COLO668 (cell line): ENCODE data around the gene OR2AT4.
"Not testable (repeated sequence)": the region's sequence is repeated elsewhere in the genome, so short reads cannot be mapped to it uniquely, and the experiment has no call there.

Experiments used
- DNase-seq: peaks from one replicate; lab custom pipeline; 2025; ENCODE audit not compliant: unreplicated experiment; lab: John Stamatoyannopoulos, UW

The OR2AT4 gene

DNA sequence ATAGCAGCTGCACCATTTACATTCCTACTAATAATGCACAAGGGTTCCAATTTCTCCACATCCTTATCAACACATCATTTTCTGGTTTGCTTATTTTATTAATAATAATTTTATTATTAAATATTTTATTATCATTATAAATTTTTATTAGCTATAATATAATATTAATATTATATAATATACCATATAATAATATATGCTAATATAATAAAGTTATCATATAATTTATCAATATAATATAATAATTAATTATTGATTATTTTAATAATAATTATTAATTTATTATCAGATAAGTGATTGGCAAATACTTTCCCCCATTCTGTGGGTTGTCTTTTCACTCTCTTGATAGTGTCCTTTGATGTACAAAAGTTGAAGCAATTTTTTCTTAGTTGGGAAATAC is 27.7 kb downstream of the OR2AT4 start:
- no peak for DNase-seq

DNA sequence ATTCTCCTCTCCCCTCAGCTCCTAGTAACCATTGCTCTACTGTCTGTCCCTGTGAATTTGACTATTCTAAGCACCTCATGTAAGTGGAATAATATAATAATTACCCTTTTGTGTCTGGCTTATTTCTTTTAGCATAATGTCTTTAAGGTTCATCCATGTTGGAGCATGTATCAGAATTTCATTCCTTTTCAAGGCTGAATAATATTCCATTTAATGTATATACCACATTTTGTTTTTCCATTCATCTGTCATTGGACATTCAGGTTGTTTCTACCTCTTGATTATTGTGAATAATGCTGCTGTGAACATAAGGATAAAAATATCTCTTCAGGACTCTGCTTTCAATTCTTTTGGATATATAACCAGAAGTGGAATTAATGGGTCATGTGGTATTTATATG is 28.1 kb downstream of the OR2AT4 start:
- DNase-seq, result no peak

DNA sequence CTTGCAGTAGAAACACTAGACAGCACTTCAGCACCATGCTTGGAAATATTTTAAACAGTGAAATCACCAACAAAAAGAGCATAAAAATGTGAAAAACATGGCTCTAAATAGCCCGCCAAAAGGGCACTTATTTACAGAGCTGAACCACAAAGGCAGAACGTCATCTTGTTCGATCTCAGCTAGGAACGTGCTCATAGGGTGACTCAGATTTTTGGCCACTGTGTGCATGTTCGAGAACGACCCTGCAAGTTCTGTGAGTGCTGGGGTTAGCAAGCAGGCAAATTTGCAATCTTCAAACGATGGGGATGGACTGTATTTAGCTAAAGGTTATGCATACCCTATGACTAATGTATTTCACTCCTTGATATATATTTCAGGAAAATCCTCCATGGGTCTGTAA is 30.6 kb downstream of the OR2AT4 start:
- DNase-seq, result no peak

DNA sequence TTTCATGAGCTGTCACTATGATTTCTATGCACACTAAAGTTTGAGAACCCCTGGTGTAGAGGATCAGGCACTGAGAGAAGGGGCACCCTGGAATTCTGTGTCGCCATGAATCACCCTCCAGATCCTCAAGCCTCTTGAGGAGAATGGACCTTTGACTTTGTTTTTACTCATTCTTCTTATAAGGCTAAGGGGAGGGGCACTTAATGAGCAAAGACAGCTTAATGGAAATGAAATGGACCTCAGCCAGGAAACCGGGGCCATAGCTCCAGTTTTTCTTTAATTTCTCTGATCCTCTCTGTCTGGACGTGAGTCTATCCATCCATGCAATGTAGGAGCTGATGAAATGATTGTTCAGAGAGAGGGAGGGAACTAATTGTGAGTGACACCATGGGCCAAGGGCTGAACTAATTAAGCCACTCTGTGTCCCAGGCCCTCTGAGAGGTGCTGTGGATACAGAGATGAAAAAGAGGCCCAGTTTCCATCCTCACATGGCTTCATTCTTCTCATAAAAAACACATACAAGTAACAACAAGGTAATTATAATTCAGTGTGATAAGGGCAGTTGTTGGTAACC is 32.8 kb downstream of the OR2AT4 start:
- DNase-seq, result no peak

DNA sequence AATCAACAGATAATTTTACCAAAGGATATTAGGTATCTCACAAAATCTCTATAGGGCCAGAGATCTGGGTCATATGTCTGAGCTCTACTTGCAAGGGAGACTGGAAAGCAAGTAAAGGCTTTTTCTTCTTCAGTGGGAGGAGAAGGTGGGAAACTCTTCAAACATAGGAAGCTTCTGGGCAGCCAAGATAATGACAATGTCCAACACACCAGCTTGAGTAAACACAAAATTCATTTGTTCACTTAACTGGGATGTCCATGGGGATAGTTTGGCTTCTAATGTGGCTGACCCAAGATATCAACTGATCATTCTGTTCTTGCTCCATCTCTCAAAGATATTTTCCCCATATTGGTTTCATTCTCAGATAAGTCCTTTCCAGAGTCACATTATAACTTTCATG is 37.4 kb downstream of the OR2AT4 start:
- DNase-seq, result no peak

DNA sequence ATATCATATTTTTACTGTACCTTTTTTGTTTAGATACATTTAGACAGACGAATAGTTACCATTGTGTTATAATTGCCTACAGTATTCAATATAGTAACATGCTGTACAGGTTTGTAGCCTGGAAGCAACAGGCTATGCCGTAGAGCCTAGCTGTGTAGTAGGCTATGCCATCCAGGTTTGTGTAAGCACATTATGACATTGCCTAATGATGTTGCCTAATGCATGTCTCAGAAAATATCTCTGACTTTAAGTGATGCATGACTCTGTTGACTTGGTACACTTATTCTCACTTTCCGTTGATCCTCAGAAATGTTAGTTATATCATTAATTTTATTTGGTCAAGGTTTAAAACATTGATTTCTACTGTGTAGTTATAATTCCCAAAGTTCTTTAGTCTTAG is 39.9 kb downstream of the OR2AT4 start:
- DNase-seq, result no peak

DNA sequence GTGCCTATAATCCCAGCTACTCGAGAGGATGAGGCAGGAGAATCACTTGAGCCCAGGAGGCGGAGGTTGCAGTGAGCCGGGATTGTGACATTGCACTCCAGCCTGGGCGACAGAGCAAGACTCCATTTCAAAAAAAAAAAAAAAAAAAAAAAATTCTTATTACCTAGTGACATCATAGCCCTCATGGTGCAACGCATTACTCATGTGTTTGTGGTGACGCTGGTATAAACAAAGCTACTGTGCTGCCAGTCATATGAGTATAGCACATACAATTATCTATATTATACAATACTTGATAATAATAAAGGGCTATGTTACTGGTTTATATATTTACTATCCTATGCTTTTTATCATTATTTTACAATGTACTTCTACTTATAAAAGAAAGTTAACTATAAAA is 41.2 kb downstream of the OR2AT4 start:
- no peak for DNase-seq

DNA sequence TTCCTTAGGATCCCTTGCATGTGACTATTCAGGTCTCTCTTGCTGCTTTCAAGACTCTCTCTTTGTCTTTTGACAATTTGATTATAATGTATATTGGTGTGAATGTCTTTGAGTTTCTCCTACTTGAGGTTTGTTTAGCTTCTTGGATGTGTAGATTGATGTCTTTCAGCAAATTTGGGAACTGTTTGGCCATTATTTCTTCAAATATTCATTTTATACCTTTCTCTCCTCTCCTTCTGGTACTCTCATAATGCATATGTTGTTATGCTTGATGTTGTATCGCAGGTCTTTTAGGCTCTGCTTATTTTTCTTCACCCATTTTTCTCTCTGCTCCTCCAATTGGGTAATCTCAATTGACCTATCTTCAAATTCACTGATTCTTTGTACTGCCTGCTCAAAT is 44.2 kb downstream of the OR2AT4 start:
- no peak for DNase-seq

DNA sequence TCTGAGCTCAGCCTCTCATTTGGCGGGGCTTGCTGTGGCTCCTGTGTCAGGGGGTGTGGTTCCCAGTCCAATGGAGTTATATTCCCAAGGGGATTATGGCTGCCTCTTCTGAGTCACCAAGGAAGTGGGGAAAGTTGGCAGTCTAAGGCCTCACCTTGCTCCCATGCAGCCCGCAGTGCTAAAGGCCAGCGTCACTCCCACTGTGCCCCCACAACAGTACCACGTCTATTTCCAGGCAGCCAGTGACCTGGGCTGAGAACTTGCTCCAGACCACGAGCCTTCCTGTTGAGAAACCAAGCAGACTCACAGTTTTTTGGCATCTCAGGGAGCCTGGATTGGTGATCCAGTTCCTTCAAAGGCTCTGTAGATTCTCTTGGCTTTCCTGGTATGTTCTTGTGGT is 45.6 kb downstream of the OR2AT4 start:
- DNase-seq, result no peak

DNA sequence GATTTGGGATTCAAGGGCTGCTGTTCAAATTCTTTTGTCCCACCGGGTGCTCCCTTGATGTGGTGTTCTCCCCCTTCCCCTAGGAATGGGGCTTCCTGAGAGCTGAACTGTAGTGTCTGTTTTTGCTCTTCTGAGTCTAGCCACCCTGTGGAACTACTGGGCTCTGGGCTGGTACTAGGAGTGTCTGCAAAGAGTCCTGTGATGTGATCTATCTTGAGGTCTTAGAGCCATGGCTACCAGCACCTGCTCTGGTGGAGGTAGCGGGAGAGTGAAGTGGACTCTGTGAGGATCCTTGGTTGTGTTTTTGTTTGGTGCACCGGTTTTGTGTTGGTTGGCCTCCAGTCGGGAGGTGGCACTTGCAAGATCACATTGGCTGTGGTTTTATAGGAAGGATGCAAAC is 46.2 kb downstream of the OR2AT4 start:
- no peak for DNase-seq

DNA sequence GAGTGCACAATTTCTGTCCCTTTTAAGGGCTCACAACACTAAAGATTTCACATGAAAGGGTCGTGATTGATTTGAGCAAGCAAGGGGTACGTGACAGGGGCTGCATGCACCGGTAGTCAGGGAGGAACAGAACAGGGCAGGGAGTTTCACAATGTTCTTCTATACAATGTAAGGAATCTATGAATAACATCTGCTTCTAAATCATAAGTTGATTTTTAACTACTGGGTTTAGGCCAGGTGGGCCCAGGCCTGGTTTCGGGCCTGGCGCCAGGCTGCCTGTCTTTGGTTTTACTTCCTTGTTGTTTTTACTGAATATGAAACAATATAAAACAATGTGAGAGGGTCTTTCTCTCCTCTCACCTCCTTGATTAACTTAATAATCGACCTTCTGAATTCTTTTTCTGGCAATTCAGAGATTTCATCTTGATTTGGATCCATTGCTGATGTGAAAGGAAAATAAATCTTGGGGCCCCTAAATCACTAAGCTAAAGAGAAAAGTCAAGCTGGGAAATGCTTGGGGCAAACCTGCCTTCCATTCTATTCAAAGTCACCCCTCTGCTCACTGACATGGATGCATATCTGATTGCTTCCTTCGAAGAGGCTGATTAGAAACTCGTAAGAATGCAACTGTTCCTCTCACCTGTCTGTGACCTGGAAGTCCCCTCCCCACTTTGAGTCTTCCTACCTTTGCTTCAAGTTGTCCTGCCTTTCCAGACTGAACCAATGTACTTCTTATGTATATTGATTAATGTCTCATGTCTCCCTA is 47.0 kb downstream of the OR2AT4 start:
- DNase-seq, result not testable (repeated sequence)

DNA sequence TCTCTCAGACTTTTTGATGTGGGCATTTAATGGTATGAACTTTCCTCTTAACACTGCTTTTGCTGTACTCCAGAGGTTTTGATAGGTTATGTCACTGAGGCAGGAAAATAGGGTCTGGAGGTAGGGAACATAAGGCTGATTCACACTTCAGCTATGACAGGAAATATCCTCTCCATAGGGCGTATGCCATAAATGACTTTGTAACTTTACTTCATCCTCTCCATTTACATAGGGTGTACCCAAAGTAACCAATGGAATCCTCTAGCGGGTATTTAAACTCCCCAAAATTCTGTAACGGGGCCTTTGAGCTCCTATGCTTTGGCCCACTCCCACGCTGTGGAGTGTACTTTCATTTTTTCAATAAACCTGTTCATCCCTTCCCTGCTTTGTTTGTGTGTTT is 49.5 kb downstream of the OR2AT4 start:
- no peak for DNase-seq

DNA sequence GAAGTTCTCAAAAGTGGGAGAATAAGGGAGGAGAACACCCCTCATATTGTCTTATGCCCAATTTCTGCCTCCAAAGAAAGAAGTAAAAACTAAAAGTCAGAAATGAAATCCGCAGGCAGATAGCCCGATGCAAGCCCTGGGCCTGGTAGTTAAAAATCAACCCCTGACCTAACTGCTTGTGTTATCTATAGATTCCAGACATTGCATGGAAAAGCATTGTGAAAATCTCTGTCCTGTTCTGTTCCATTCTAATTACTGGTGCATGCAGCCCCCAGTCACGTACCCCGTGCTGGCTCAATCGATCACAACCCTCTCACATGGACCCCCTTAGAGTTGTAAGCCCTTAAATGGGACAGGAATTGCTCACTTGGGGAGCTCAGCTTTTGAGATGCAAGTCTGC is 50.0 kb downstream of the OR2AT4 start:
- not testable (repeated sequence) for DNase-seq

DNA sequence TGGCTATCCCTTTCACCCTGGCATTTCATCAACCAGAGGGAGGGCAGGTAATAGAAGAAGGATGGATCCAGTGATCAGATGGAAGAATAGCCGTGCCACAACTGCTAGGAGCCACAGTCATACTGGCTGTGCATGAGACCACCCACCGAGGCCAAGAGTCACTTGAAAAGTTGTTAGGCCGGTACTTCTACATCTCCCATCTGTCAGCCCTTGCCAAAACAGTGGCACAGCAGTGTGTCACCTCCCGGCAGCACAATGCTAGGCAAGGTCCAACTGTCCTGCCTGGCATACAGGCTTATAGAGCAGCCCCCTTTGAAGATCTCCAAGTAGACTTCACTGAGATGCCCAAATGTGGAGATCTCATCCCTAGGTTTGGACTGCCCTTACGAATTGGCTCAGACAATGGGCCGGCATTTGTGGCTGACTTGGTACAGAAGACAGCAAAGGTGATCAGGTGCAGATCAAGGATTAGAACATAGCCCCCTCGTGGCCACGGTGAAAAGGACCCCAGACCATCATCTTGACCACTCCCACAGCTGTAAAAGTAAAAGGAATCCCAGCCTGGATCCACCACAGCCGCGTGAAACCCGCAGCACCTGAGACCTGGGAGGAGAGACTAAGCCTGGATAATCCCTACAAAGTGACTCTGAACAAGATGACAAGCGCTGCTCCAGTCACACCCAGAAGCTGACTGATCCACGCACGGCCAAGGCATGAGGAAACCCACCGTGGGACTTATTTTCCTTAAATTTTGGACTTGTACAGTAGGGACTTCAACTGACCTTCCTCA is 52.1 kb downstream of the OR2AT4 start:
- DNase-seq, result not testable (repeated sequence)

DNA sequence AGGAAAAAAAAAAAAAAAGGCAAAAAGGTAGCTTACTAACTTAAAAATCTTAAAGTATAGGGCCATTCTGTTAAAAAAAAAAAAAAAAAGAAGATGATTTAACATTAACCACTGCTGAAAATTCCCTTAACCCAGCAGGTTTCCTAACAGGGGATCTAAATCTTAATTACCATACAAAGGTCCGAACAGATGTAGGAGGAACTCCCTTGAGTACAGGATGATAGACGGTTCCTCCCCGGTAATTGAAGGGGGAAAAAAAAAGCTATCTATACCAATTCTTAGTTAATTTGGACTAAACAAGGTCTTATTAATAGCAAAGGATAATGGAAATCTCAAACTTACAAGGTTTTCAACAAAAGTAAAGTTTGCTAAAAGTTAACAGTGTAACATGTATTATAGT is 54.9 kb downstream of the OR2AT4 start:
- not testable (repeated sequence) for DNase-seq

DNA sequence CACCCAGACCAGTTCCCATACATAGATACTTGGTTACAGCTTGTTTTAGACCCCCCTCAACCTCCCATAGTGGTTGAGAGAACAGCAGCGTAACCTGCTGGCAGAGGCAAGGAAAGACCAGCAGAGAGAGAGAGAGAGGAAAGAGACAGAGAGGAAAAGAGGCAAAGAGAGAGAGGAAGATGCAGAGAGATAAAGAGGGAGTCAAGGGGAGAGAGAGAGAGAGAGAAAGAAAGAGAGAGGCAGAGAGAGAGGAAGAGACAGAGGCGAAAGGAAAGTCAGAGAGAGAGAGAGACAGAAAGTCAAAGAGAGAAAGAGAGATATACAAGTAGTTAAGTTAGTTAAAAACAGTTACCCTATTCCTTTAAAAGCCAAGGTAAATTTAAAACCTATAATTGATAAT is 55.4 kb downstream of the OR2AT4 start:
- no peak for DNase-seq

DNA sequence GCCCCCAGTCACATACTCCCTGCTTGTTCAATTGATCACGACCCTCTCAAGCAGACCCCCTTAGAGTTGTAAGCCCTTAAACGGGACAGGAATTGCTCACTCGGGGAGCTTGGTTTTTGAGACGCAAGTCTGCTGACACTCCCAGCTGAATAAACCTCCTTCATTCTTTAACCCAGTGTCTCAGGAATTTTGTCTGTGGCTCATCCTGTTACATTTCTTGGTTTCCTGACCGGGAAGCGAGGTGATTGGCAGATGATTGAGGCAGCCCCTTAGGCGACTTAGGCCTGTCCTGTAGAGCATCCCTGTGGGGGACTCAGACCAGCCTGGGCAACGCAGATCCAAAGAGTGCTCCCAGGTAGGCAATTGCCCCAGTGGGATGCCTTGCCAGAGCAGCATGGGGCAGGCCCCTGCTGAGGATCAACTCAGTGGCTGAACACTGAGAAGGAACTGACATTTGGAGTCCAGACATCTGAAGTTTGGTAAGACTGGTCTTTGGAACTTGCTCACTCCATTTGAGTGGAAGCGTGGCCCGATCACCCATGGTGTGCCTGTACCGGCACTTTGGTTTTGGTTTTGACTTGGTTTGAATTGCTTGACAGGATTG is 56.4 kb downstream of the OR2AT4 start:
- no peak for DNase-seq

DNA sequence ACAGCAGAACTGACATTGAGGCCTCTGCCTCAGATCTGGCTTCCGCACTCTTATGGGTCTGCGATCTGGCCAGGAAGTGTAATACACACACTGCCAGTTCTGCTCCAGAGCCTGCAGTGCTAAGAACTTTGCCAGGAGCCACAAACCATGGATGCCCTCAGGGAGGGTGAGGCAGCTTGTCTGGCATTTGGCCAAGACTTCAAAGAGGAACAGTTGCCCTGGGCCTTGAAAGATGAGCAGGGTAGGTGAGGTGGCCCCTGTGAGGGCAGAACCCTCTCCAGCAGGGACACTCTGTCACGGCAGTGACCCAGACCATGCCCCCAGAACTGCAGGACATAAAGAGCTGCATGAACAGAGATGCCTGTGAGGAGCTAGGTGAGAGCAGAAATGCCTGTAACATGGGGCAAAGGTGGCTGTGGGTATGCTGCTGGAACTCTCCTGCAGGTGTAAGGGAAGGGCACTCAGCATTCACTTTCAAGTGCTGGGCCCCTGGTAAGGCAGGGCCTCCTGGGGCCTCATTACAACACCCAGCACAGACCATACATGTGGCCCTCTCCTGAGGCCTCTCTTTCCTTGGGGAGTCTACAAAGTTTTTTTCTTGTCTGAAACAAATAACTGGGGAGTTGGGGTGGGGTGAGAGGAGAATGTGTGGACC is 60.6 kb downstream of the OR2AT4 start:
- DNase-seq, result peak; percentile 48

DNA sequence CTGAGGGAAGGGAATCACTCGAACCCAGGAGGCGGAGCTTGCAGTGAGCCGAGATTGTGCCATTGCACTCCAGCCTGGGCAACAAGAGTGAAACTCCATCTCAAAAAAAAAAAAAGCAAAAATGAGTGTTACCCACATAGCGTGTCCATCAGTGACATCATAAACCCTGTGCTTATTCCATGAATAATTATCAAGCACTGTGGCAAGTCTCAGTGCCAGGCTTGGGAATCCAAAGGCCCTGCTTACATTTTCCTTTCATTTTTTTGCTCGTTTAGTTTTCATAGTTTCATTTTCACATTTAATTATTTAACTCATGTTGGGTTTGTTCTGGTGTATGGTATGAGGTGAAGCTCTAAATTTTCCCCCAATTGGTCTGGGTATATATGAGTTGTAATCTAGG is 61.4 kb downstream of the OR2AT4 start:
- DNase-seq, result no peak

DNA sequence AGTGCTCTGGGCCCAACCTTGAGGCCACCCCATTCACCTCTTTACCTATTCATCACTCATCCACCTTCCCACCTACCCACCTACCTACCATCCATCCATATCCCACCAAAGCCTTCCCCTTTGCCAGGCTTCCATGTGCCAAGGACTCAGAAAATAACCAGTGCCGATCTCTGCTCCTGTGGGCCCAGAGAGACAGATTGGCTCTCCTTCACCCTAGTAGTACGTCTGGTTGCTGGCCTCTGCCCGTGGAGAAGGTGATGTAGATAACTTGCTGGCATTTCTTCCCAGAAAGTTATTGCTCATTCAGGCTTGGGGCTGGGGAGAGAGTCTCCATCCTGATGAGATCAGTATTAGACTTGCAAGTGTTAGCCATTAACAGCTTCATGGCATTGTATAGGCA is 62.8 kb downstream of the OR2AT4 start:
- DNase-seq, result no peak

DNA sequence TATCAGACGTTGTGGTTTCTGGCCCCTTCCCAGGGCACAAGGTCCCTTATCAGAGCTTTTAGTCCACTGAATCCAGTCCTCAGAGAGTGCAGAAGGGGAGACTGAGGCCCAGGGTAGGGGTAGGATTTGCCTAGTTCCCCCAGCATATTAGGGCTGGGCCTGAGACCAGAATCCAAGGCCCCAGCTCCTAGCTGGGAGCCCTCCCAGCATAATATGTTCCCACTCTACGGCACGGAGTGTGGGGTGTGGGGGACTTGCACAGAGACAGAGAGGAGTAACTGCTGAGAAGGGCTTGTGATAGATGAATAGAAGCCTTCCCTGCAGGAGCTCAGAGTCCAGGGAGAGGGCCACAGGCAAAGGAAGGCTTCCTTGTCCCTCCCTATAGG is 64.1 kb downstream of the OR2AT4 start:
- no peak for DNase-seq
